ENCODE results near the gene PRKCZ. TPM values are rescaled to one million over a fixed set of nuclear protein-coding genes. Genes with fewer than 3 reads are reported as not detected.

The PRKCZ gene
- total and polyA plus RNA-seq, 2 experiments from 2014 or later = 26.2 to 36.9 TPM

DNA sequence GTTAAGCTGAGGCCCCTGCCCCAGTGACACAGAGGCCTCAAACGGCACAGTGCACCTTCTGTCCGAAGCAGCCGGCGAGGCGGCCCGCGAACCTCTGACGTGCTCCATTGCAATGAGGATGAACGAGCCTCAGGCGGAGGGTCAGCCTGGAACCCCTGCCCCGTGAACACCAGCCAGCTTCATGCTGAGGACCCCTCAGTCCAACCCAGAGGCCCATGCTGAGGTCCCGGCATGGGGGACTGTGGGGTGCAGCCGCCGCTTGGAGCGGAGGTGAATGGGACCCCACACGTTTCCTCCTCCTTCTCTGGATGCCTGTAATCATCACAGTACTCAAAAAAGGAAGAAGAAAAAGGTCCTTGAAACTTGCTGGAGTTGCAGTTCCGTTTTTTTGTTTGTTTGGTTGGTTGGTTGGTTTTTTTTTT, 62.1 kb downstream of the PRKCZ start:
- Histone ChIP-seq H3K79me2 (replicated peaks; ENCODE audit: insufficient read depth) (peaks cover 8% of the 10 kb centered on the region; the same call in 1 of the 2 replicates), H3K27me3 (ENCODE audit: insufficient read depth) (no peaks in the 10 kb centered on the region), H3K4me3 (no peak overlapping the region), H4K20me1 (replicated peaks; ENCODE audit: insufficient read depth) (peaks cover 13% of the 10 kb centered on the region), H3K9me2 (ENCODE audit: insufficient read depth) (no peaks in the 10 kb centered on the region), H3K4me2 (no peak overlapping the region), H3K4me1 (ENCODE audit: insufficient read depth) (peaks cover 23% of the 10 kb centered on the region), H3F3A (replicated peaks; ENCODE audit: low read depth) (peaks cover 6% of the 10 kb centered on the region; the same call in 1 of the 2 replicates), H3K27ac (ENCODE audit: low read depth) (no peak overlapping the region), H3K36me3 (ENCODE audit: insufficient read depth) (no peaks in the 10 kb centered on the region), H2AFZ (no peak overlapping the region)
- no peaks in the 10 kb centered on the region for H3K9me3 Mint-ChIP-seq
- ATAC-seq = no peak
- H3K36me3 Mint-ChIP-seq (ENCODE audit: low read depth) = peaks cover 3% of the 10 kb centered on the region; the same call in 2 of the 3 replicates
- peaks cover 26% of the 10 kb centered on the region for H3K4me1 Mint-ChIP-seq
- H3K4me3 Mint-ChIP-seq = no peak overlapping the region
- TF ChIP-seq EZH2phosphoT487 (IDR thresholded peaks at IDR 0.05; ENCODE audit: unreplicated experiment) = no peak
- no peak for TF ChIP-seq CREB1 (CRISPR knock-in tag; IDR thresholded peaks at IDR 0.05; ENCODE audit: low read depth)
- TF ChIP-seq NANOG (IDR thresholded peaks at IDR 0.05; ENCODE audit: borderline replicate concordance) = no peak
- no peak for TF ChIP-seq ZNF114 (CRISPR knock-in tag; IDR thresholded peaks at IDR 0.05)
- no peak for TF ChIP-seq ZNF331 (CRISPR knock-in tag; IDR thresholded peaks at IDR 0.05; ENCODE audit: low read depth)
- TF ChIP-seq EZH2 (IDR thresholded peaks at IDR 0.05; ENCODE audit: low read depth, unreplicated experiment) = no peak
- TF ChIP-seq, protein P1, sequence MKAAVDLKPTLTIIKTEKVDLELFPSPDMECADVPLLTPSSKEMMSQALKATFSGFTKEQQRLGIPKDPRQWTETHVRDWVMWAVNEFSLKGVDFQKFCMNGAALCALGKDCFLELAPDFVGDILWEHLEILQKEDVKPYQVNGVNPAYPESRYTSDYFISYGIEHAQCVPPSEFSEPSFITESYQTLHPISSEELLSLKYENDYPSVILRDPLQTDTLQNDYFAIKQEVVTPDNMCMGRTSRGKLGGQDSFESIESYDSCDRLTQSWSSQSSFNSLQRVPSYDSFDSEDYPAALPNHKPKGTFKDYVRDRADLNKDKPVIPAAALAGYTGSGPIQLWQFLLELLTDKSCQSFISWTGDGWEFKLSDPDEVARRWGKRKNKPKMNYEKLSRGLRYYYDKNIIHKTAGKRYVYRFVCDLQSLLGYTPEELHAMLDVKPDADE (IDR thresholded peaks at IDR 0.05) = no peak
- TF ChIP-seq, protein P2, sequence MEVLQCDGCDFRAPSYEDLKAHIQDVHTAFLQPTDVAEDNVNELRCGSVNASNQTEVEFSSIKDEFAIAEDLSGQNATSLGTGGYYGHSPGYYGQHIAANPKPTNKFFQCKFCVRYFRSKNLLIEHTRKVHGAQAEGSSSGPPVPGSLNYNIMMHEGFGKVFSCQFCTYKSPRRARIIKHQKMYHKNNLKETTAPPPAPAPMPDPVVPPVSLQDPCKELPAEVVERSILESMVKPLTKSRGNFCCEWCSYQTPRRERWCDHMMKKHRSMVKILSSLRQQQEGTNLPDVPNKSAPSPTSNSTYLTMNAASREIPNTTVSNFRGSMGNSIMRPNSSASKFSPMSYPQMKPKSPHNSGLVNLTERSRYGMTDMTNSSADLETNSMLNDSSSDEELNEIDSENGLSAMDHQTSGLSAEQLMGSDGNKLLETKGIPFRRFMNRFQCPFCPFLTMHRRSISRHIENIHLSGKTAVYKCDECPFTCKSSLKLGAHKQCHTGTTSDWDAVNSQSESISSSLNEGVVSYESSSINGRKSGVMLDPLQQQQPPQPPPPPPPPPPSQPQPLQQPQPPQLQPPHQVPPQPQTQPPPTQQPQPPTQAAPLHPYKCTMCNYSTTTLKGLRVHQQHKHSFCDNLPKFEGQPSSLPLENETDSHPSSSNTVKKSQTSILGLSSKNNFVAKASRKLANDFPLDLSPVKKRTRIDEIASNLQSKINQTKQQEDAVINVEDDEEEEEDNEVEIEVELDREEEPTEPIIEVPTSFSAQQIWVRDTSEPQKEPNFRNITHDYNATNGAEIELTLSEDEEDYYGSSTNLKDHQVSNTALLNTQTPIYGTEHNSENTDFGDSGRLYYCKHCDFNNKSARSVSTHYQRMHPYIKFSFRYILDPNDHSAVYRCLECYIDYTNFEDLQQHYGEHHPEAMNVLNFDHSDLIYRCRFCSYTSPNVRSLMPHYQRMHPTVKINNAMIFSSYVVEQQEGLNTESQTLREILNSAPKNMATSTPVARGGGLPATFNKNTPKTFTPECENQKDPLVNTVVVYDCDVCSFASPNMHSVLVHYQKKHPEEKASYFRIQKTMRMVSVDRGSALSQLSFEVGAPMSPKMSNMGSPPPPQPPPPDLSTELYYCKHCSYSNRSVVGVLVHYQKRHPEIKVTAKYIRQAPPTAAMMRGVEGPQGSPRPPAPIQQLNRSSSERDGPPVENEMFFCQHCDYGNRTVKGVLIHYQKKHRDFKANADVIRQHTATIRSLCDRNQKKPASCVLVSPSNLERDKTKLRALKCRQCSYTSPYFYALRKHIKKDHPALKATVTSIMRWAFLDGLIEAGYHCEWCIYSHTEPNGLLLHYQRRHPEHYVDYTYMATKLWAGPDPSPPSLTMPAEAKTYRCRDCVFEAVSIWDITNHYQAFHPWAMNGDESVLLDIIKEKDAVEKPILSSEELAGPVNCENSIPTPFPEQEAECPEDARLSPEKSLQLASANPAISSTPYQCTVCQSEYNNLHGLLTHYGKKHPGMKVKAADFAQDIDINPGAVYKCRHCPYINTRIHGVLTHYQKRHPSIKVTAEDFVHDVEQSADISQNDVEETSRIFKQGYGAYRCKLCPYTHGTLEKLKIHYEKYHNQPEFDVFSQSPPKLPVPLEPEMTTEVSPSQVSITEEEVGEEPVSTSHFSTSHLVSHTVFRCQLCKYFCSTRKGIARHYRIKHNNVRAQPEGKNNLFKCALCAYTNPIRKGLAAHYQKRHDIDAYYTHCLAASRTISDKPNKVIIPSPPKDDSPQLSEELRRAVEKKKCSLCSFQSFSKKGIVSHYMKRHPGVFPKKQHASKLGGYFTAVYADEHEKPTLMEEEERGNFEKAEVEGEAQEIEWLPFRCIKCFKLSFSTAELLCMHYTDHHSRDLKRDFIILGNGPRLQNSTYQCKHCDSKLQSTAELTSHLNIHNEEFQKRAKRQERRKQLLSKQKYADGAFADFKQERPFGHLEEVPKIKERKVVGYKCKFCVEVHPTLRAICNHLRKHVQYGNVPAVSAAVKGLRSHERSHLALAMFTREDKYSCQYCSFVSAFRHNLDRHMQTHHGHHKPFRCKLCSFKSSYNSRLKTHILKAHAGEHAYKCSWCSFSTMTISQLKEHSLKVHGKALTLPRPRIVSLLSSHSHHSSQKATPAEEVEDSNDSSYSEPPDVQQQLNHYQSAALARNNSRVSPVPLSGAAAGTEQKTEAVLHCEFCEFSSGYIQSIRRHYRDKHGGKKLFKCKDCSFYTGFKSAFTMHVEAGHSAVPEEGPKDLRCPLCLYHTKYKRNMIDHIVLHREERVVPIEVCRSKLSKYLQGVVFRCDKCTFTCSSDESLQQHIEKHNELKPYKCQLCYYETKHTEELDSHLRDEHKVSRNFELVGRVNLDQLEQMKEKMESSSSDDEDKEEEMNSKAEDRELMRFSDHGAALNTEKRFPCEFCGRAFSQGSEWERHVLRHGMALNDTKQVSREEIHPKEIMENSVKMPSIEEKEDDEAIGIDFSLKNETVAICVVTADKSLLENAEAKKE (CRISPR knock-in tag; IDR thresholded peaks at IDR 0.05) = no peak
- TF ChIP-seq STAT1 (IDR thresholded peaks at IDR 0.05; ENCODE audit: unreplicated experiment) = no peak
- TF ChIP-seq, protein P3, sequence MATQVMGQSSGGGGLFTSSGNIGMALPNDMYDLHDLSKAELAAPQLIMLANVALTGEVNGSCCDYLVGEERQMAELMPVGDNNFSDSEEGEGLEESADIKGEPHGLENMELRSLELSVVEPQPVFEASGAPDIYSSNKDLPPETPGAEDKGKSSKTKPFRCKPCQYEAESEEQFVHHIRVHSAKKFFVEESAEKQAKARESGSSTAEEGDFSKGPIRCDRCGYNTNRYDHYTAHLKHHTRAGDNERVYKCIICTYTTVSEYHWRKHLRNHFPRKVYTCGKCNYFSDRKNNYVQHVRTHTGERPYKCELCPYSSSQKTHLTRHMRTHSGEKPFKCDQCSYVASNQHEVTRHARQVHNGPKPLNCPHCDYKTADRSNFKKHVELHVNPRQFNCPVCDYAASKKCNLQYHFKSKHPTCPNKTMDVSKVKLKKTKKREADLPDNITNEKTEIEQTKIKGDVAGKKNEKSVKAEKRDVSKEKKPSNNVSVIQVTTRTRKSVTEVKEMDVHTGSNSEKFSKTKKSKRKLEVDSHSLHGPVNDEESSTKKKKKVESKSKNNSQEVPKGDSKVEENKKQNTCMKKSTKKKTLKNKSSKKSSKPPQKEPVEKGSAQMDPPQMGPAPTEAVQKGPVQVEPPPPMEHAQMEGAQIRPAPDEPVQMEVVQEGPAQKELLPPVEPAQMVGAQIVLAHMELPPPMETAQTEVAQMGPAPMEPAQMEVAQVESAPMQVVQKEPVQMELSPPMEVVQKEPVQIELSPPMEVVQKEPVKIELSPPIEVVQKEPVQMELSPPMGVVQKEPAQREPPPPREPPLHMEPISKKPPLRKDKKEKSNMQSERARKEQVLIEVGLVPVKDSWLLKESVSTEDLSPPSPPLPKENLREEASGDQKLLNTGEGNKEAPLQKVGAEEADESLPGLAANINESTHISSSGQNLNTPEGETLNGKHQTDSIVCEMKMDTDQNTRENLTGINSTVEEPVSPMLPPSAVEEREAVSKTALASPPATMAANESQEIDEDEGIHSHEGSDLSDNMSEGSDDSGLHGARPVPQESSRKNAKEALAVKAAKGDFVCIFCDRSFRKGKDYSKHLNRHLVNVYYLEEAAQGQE (IDR thresholded peaks at IDR 0.05; ENCODE audit: unreplicated experiment) = no peak
- TF ChIP-seq JUNB (IDR thresholded peaks at IDR 0.05; ENCODE audit: unreplicated experiment) = no peak
- TF ChIP-seq POLR2AphosphoS5 (IDR thresholded peaks at IDR 0.05; ENCODE audit: low read depth) = no peak
- TF ChIP-seq, protein P4, sequence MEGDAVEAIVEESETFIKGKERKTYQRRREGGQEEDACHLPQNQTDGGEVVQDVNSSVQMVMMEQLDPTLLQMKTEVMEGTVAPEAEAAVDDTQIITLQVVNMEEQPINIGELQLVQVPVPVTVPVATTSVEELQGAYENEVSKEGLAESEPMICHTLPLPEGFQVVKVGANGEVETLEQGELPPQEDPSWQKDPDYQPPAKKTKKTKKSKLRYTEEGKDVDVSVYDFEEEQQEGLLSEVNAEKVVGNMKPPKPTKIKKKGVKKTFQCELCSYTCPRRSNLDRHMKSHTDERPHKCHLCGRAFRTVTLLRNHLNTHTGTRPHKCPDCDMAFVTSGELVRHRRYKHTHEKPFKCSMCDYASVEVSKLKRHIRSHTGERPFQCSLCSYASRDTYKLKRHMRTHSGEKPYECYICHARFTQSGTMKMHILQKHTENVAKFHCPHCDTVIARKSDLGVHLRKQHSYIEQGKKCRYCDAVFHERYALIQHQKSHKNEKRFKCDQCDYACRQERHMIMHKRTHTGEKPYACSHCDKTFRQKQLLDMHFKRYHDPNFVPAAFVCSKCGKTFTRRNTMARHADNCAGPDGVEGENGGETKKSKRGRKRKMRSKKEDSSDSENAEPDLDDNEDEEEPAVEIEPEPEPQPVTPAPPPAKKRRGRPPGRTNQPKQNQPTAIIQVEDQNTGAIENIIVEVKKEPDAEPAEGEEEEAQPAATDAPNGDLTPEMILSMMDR (conservative IDR thresholded peaks at IDR 0.05; ENCODE audit: low read depth in 2 of 2) = no peak
- peaks cover 18% of the 10 kb centered on the region for H3K27me3 Mint-ChIP-seq (ENCODE audit: insufficient read depth, low read depth, poor library complexity)
- no peak for DNase-seq (ENCODE audit: low spot score)
- no peak overlapping the region for H3K27ac Mint-ChIP-seq
